Raji (cell line): Measurements from ENCODE around the gene ARSK.

Experiments used
- POLR2A ChIP-seq: IDR thresholded peaks from 2 replicates; pipeline ENCODE4 v1.6.1; 2011; ENCODE audit warnings: low read depth, low read length, control low read depth; ENCODE audit not compliant: insufficient read depth

ARSK gene

GRCh38 chr5:95652849-95653248 lies 97.9 kb downstream of the ARSK start:
- TF ChIP-seq POLR2A = no peak

DNA sequence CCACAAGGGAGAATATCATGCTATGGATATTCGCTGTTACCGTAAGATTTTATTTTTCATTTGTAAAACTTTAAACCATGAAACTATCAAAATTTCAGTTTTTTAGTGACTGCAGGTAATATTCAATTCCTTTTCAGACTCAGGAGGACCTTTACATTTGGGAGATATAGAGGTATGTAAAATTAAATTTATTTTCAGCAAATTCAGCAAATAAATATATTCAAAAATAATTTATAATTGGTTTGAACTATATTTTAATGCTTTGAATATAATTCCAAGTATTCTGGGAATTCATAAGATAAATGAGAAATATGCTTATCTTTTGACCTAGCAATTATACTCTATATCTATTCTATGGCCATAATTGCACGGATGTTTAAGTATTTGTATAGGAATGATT lies 99.3 kb downstream of the ARSK start:
- no peak for TF ChIP-seq POLR2A
